Posterior vena cava (tissue), 2 donors: ENCODE measurements around the gene HDAC4. TPM values are rescaled to one million over a fixed set of nuclear protein-coding genes. Genes with fewer than 3 reads are reported as not detected.

Experiments used
- DNase-seq: peaks from one replicate; pipeline ENCODE4 v3.0.0-alpha.2; 2020; ENCODE audit warnings: low spot score
- intact Hi-C, 2 donors: fragments of 100-400 bp; cut with DNase I; formaldehyde crosslinking; loops; one replicate each; pipeline versions ENCODE4 v1.14.1 to v1.14.2; 2022 to 2023
- total RNA-seq, 2 donors: library from RNA; stranded (reverse); fragmentation: NEBNext Ultra II Directional; extraction: Animal tissue kit (Norgen Biotek cat#: 25700); gene quantifications; one replicate each; pipeline ENCODE4 v1.2.1, GENCODE V29; 2021
- donor health status: DM: yes; HTN: yes; CAD: no.
- donor health status: DM: yes; HTN: yes; CAD: no.

HDAC4 gene
- total RNA-seq, 2 donors from 2014 or later, result 47.6 to 66.9 TPM

- intact Hi-C loops, result no loop called here
- no peak for DNase-seq
Measured at GRCh38 chr2:239360421-239361310, 40.2 kb downstream of the HDAC4 start.

- intact Hi-C loops, result no loop called here
- no peak for DNase-seq
Measured at GRCh38 chr2:239360008-239360407, 40.8 kb downstream of the HDAC4 start.

GRCh38 chr2:239359196-239359912 is 41.5 kb downstream of the HDAC4 start:
- intact Hi-C loops, result no loop called here
- DNase-seq, result no peak

GRCh38 chr2:239358062-239358754 is 42.6 kb downstream of the HDAC4 start:
- intact Hi-C loops, result no loop called here
- no peak for DNase-seq

GRCh38 chr2:239355724-239356123 is 45.1 kb downstream of the HDAC4 start:
- intact Hi-C loops, result no loop called here
- no peak for DNase-seq

DNA sequence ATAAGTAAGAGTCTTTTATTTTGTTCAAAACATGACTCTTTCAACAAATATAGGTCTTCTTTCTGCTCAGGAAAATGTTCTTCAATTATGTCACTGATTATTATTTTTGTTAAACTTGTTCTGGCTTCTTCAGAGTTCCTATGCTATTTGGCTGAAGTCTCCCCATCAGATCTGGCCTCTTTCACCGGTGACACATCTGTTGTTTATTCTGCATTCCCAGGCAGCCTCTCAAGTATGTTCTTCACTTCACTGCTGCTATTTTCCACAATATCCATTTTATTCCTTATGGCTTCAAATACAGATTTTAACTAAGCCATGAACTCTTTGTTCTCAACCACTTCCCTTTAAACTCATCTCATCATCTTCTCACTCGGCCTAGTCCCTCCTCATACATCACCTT is 45.7 kb downstream of the HDAC4 start:
- DNase-seq, result no peak
- intact Hi-C loops, result no loop called here

GRCh38 chr2:239354791-239355136 is 46.1 kb downstream of the HDAC4 start:
- DNase-seq, result no peak
- intact Hi-C loops, result no loop called here

DNA sequence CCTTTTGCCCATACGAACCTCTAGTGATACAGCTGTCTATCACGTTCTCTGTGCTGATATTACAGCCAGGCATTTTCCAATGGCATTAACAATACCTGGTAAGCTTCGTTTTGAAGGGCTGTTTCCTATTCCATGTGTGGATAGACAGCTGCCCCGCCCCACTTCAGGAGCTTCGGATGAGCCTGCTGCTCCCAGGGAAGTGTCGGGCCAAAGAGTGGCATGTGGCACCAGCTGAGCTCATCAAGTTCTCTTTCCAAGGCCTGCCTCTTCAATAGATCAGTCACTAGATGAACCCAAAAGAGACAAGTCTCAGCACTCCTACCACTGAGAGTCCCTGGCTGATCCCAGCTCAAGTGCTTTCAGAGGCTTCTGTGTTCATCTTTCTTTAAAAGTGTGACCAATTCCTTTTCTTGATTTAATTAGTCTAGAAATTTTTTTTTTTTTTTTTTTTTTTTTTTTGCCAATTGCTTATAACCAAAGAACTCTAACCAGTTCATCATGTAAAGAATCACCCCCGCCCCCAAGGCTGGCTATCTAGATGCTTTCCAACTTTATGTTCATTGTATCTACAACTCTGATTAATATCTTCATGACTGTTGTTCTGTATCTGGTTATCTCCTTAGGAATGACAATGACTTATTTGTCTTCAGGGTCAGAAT is 46.6 kb downstream of the HDAC4 start:
- intact Hi-C loops, result no loop called here
- DNase-seq, result no peak

DNA sequence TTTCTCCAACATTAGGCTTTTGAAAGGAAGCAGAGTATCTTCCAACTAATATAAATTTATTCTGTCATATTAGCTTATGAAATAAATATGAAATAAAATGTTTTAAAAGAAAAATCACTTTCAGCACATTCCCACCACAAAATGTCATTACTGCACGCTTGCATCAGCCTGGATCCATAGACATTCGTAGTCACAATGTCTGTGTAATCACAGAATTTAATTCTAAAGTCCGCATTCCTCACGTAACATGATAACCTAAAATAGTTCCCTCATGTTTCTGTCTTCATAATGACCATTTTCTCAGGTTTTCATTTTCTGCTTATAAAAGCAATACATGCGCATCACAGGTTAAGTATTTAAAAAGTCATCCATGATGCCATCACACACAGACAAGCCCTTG is 47.1 kb downstream of the HDAC4 start:
- intact Hi-C loops, result no loop called here
- DNase-seq, result no peak

GRCh38 chr2:239351687-239352086 is 49.1 kb downstream of the HDAC4 start:
- intact Hi-C loops, result no loop called here
- DNase-seq, result no peak

GRCh38 chr2:239349453-239350135 is 51.2 kb downstream of the HDAC4 start:
- intact Hi-C loops, result loop anchor here in 1 of 2 donors (1.0 kb wide), 1 partner anchor 31 kb away; no protein-coding TSS in a partner anchor

GRCh38 chr2:239348563-239349452 is 52.0 kb downstream of the HDAC4 start:
- intact Hi-C loops, result loop anchor here in 1 of 2 donors (1.0 kb wide), 1 partner anchor 31 kb away; no protein-coding TSS in a partner anchor
- no peak for DNase-seq

More at GRCh38 chr2:239349453-239350135, 51.2 kb downstream of the HDAC4 start:
- DNase-seq, result no peak

- DNase-seq, result no peak
- intact Hi-C loops, result no loop called here
Measured at GRCh38 chr2:239346676-239347075, 54.1 kb downstream of the HDAC4 start.

- intact Hi-C loops, result no loop called here
Measured at GRCh38 chr2:239345251-239345650, 55.6 kb downstream of the HDAC4 start.

GRCh38 chr2:239344857-239345216 is 56.0 kb downstream of the HDAC4 start:
- DNase-seq, result no peak

More at GRCh38 chr2:239345251-239345650, 55.6 kb downstream of the HDAC4 start:
- DNase-seq, result no peak

GRCh38 chr2:239343946-239344856 is 56.6 kb downstream of the HDAC4 start:
- DNase-seq, result no peak
- intact Hi-C loops, result no loop called here

More at GRCh38 chr2:239344857-239345216, 56.0 kb downstream of the HDAC4 start:
- intact Hi-C loops, result no loop called here

DNA sequence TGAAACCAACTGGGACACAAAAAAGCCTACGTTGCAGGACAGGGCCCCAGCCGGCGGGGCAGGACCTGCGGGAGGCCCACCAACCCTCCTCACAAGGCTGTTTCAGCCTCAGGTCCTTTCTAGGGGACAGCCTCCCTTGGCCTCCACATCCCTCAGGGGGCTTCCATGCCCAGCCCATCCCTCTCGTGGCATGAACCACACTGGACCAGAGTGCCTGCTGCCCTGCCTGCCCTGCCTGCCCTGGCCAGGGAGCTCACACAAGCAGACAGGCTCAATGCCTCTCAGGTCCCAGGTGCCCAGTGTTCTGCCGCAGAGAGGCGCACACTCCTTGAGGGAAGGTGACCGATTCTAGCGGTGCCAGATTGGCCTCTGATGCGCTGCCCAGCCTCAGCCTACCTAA is 57.4 kb downstream of the HDAC4 start:
- DNase-seq, result no peak
- intact Hi-C loops, result no loop called here
